GM19193 (cell line): Measurements from ENCODE around the gene SENP1.

ENCODE experiments used
- POLR2A ChIP-seq: IDR thresholded peaks from 4 replicates; pipeline ENCODE4 v1.6.1; 2011; ENCODE audit not compliant: insufficient read depth, insufficient read length; ENCODE audit errors: extremely low read depth

Gene SENP1

GRCh38 chr12:48008349-48008748, 97.5 kb downstream of the SENP1 start:
- TF ChIP-seq POLR2A = no peak

- TF ChIP-seq POLR2A = no peak
Measured at GRCh38 chr12:48007206-48007605, 98.7 kb downstream of the SENP1 start.

- TF ChIP-seq POLR2A = no peak
Measured at GRCh38 chr12:48005750-48006021, 100.2 kb downstream of the SENP1 start.

- TF ChIP-seq POLR2A = no peak
Measured at GRCh38 chr12:48005001-48005749, 100.7 kb downstream of the SENP1 start.

- no peak for TF ChIP-seq POLR2A
Measured at GRCh38 chr12:48004053-48004941, 101.6 kb downstream of the SENP1 start, which contains the start of gene COL2A1. Gene COL2A1 (minus strand): TSS chr12:48004476. CDS start chr12:48004321, 155 bp downstream.

- TF ChIP-seq POLR2A = no peak
Measured at GRCh38 chr12:48003226-48004052, 102.4 kb downstream of the SENP1 start.

GRCh38 chr12:48002773-48003218, 103.1 kb downstream of the SENP1 start:
- no peak for TF ChIP-seq POLR2A

GRCh38 chr12:48002414-48002730, 103.5 kb downstream of the SENP1 start:
- no peak for TF ChIP-seq POLR2A

GRCh38 chr12:48001505-48002413, 104.1 kb downstream of the SENP1 start:
- no peak for TF ChIP-seq POLR2A

- no peak for TF ChIP-seq POLR2A
Measured at GRCh38 chr12:48000878-48001504, 104.9 kb downstream of the SENP1 start.

- TF ChIP-seq POLR2A = no peak
Measured at GRCh38 chr12:47999816-48000215, 106.1 kb downstream of the SENP1 start.

- TF ChIP-seq POLR2A = no peak
Measured at GRCh38 chr12:47997321-47997720, 108.6 kb downstream of the SENP1 start.

GRCh38 chr12:47995981-47996401, 109.9 kb downstream of the SENP1 start:
- no peak for TF ChIP-seq POLR2A

GRCh38 chr12:47993491-47993890, 112.4 kb downstream of the SENP1 start:
- TF ChIP-seq POLR2A = no peak
